ENCODE measurements around the gene NATD1.

The NATD1 gene

DNA sequence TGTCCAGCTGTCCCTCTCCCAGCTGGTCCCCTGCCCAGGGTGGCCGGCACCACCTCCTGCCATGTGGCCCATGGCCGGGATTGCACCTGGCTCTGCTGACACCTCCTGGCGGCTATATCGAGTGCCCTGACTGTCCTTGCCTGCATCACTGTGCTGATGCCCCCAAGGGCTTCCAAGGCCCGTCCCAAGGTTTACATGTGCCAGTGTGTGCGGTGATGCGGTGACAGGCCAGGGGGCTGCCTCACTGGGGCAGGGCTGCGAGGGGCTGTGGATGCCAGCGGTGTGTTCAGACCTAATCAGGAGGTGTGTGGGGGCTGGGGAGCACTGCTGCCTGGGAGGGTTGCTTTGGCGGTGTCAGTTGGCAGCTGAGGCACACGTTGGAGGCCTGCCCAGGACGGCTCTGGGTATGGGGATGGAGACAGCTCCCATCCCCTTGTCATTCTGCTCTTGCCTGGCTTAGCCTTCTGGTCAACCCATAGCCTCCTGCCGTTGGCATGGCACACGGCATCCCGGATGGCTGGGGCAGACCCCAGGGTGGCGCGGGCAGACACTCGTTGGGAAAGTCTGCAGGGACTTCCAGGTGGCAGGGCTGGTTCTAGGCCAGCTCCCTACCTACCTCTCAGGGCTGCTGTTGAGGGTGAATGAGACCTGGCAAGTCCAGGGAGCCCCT lies 36.8 kb upstream of the NATD1 start:
- no peak for DNase-seq

DNA sequence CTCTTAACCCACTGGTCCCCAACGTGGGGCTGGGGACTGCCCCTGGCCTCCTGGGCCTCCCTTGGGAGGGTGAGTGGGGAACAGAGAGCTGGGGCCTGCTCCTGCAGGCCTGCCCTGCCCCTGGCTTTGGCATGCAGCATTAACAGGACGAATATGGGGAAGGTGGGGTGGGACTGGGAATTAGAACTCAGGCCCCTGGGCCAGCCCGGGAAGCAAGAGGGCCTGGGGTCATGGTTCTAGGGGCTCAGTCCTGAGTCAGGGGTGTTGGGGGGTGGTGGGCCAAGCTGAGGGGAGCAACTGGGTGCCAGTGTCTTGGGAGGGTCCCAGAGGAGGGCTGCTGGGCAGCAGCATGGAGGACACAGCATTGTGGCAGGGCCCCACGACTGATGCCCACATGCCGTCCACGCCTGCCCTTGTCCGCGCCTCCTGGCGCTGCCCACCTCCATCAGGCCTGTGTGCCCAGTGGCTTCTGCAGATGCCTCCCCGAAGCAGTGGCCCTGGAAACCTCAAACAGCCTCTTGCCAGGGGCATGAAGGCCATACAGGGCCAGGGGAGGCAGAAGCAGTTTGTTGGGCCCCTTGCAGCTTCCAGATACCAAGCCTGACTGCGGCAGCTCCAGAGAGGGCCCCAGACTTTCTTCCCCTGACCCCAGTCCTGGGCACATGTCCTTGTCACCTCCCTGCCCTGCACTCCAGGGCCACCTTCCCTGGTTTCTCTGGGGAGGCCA lies 36.1 kb upstream of the NATD1 start:
- no peak for DNase-seq

DNA sequence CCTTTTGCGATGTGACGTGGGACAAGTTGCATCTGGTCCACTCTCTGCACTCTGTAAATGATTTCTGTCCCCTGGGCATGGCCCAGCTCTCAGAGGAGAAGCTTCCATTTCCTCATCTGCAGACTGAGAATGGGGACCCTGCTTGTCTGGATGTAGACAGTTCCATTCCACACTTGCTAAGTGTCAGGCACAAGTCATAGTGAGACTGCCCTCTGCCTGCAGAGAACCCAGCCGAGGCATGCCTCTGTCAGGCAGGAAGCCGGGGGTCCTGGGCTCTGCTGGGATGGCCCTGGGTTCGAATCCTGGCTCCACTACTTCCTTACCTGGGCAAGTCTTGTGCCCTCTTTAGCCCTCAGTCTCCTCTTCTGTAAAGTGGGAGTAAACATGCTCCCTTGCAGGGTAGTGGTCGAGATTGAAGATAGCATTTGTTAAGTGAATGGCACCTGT lies 35.4 kb upstream of the NATD1 start:
- DNase-seq, result no peak

DNA sequence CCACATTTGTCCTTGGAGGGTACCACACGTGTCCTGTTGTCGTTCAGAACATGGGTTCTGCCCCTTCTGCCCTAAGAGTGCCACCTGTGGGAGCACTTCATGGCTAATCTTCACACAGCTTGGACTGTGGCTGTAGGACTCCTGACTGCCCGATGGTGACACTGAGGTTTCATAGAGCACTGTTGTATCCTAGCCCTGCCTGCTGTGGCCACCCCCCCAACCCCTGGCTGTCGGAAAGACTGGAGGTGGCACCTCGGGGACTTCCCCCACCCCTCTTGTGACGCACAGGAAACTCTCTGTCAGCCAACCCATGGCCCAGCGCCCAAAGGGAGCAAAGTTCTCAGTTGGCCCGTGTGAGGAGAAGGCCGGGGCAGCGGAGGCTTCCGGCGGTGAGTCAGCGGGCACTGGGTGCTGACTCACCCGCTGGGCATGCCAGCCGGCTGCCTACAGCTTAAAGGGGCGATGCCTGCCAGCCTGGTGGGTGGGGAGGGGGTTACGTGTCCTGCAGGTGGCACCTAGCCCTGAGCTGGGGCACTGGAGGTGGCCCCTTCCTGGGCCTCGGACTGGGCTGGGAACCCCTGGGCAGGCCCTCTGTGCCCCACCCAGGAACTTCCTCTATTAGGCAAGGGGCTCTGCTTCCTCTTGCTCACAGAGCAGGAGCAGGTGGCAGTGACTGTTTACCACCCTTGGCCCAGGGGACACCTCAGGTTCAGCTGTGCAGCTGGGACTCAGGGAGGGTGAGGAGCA lies 34.7 kb upstream of the NATD1 start:
- DNase-seq, result no peak

DNA sequence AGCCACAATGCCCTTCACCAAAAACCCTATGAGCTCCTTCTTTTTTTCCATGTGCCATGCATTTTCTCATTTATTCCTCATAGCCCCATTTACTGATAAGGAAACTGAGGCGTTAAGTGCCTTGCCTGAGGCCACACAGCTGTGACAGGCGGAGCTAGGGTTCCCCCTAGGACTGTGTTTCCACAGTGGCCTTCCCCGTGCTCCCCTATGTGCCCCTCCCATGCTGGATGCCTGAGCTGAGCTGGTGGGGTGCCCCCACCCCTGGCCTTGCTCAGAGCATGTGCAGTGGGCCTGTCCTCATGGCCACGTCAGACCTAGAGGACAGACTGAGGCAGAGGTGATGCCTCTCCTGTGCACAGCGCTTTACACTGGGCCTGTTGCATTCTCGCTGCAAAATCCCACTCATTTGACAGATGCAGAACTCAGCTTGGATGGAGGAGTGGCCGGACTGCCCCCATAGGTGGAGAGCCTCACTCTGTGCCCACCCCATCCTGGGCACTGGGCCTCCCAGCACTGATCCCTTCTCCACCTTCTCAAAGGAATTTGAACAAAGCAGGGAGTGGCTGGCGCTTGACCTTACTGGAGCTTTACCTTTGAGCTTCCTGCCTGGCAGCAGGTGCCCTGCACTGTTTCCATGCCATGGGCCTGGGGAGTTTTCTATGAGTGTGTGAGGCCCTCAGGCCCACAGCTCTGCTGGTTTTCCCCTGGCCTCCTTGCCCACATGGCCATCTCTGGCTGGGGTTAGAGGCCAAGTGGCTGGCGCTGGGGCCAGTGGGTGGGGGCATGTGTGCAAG lies 33.9 kb upstream of the NATD1 start:
- no peak for DNase-seq

DNA sequence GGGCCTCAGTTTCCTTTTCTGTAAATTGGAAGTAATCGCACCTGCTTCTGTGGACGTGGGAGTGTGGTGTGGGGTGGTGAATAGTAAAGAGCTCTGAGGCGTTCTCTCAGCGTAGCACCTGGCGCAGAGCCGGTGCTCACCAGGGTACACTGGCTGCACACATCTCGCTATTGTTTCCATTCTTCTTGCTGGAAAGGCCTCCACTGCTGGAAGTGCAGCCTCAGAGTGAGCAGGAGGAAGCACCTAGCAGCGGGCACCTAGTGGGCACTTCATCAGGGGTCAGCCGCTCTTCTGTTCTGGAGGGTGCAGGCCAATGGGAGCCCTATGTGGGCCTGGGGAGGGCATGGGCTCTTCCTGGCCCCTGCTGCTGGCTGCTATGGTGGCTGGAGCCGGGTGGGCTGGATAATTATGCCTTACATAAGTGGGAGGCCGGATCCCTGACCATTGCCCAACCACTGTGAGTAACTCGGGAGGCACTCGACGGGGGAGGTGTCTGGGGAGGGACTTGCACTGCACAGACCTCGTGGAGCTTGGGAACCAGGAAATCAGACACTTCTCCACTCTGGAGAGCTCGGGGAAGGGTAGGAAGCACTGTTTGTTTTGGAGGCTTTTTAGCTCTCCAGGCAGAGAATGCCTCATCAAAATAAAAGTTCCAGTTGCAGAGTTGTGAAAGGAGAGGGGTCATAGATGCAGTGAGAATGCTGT lies 33.0 kb upstream of the NATD1 start:
- DNase-seq, result peak; percentile 53

DNA sequence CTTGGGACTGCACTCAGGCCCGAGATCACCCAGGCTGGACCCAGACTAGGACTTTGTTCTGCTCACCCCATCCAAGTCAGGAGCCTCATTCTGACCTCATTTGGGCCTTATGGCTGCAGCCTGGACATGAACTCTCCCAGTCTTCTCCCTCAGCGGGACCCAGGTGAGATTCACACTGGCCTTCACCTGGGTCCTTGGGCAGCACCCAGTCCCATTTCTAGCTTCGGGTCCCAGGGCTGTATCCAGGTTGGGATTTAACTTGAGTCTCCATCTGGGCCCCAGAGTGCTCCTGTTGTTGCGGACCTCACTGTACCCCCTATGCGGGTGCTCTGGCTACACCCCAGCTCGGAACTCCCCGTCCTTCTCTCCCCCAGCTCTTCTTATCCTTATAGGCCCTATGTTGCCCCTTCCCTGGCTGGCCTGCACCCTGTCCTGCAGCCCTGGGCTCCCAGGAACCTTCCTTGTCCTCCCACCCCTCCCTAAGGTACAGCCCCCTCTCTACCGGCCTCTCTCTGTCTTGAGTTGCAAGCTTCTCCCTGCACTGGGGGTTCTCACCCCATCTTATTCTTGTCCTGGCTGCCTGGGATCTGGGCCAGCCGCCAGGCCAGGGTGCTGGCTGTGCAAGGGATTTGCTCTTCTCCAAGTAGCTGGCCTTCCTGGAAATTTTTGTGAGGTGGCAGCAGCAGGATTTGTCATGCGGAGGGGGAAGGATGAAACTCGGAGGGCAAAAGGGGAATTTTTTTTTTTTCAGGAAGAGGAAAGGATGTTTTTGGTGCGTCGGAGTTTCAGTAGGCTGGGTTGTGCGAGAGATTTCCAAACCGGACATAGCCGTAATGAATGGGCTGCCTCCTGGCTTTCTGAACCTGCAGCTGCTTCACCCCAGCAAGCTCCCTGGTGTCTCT lies 32.2 kb upstream of the NATD1 start:
- DNase-seq, result no peak

DNA sequence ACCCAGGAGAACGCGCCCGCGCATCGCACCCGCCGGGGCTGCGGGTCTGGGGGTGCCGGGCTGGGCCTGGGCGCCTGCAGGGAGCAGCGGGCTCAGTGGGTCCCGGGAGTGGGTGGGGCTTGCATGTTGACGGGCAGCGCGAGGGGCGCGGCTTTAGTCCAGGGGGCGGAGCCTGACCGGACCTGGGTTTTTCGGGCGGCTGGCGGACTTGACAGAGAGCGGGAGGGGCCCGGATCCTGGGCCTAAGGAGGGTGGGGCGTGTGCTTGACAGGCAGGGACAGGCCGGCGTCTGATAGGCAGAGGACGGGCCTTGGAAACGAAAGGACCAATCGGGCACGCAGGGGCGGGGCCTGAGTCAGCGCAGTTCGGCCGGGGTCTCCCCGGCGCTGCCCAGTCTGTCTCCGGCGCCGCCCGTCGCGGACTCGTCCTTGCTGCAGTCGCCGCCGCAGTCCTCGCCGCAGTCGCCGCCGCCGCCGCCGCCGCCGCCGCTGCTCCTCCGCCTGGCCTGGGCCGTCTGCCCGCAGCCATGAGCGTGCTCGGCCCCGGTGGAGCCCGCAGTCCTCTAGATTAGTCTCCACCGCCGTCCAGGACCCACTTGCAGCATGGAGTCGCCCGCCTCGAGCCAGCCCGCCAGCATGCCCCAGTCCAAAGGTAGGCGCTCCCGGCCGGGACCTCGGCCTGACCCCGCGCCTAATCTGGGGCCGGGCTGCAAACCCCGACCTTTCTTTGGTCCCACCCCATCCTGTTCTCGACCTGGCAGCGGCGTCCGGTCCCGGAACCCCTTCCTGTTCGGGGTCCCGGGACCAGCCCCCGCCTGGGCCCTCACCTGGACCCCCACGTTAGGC lies 31.3 kb upstream of the NATD1 start, which contains the start of gene MAP2K3:
Gene MAP2K3, plus strand, starts transcription at position 393 of the 845 bp plus-strand sequence. Its CDS starts 210 bp downstream, at position 603.
- DNase-seq, result peak; percentile 100

DNA sequence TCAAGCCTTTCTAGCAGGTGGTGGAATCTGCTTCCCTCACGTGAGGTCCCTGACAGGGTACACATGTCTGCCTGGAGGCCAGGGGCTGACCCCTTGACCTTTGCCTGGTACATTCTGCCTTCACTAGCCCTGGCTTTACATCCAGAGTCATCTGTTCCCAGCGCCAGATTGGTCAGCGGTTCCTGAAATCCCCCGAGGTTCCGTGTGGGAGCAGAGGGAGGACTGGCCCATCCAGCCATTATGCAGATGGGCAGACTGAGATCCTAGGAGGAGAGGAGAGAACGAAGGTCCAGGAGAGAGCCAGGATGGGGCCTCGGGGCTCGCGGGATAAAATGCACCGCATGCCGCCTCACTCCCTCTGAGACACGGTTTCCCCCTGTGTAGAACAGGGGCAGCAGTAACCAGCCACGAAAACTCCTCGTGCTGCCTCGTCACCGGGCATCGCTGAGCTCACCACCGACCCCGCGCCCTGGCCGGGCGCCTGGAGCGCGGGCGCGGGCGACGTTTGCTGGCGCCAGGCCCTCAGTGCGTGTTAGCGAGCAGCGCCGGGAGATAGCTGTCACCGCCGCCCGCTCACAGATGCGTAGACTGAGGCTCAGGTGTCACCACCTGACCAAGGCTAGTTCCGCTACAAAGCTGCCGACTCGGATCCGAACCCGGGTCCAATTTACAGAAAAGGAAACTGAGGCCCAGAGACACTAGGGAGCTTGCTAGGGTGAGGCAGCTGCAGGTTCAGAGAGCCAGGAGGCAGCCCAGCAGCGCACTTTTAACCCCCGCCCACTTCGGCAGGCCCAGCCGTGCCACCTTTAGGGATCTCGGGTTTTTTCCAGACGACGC lies 30.5 kb upstream of the NATD1 start:
- peak; percentile 22 for DNase-seq

DNA sequence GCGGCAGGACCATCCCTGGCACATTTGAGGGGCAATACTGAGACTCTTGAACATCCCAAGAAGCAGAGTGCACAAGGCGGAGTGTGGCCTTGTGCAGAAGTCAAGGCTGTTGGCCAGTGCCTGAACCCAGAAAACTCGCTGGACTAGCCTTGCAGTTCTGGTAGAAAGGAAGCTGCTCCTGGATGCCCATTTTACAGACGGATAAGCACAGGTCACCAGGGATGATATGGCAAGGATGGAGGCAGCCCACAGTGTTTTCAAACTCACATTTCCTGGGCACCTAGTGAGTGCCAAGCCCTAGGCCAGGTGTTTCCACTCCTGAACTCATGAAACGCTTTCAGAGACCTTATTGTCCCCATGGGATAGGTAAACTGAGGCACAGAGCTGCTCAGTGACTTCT lies 29.6 kb upstream of the NATD1 start:
- no peak for DNase-seq

DNA sequence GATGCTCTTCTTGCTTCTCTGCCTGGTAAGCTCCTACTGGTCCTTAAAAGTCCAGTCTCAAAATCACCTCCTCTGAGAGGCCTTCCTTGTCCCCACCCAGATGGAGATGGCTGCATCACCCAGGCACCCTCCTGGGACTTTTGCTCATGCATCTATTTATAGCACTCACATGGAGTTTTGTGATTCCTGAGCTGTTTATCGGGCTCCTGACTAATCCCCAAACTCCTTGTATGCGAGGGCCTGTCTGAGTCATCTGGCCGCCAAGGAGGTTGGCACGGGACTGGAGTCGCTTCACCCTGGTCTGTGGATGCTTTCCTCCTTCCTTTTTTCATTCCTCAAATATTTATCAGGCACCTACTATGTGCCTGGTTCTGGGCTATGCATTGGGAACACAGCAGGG lies 29.0 kb upstream of the NATD1 start:
- DNase-seq, result no peak

DNA sequence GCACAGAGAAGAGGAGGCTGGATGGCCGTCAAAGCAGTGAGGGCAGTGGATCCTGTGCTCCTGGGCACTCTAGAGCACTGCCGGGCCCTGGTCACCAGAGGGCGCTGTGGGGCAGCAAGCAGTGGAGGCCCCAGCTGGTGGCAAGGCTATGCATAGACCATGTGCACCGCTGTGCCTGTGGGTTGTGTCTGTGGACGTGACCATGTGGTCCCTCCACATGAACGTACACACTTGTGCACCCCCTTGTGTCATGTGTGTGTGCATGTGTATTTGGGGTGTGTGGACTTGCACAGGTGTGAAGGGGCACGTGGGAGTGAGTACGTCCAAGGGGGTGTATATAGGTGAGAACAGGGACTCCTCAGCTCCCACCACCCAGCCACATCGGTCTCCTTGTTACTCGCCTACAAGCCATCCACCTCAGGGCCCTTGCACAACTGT lies 26.9 kb upstream of the NATD1 start:
- peak; percentile 74 for DNase-seq

DNA sequence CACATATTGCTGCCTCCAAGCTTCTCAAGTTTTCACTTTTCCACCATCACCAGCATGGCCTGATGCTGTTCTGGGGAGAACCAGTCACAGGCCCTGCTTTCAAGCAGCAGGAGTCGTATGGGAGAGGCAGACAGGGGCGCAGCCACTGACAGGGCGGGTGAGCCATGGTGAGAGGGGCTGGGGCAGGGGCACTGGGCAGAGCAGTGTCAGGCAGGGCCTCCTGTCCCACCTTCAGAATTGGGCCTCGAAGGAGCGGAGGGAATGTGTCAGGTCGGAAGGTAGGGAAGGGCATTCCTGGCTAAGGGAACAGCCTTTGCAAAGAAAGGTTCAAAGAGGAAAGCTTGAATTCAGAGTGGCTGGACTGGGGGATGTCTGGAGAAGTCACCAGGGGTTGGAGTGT lies 26.4 kb upstream of the NATD1 start:
- DNase-seq, result no peak

DNA sequence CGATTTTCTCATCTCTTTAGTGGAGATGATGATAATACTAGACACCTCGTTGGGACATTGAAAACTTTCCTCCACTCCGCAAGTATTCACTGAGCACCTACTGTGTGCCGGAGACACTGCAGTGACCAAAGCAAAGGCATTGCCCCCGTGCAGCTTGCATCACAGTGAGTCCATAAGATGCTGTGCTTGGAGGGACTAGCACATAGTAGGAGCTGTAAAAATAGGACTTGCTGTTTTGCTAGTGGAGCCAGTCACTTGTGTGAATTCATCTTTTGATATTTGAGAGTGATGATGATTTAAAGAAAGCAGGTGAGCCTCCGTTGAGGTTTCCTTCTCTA lies 26.0 kb upstream of the NATD1 start:
- DNase-seq, result no peak

DNA sequence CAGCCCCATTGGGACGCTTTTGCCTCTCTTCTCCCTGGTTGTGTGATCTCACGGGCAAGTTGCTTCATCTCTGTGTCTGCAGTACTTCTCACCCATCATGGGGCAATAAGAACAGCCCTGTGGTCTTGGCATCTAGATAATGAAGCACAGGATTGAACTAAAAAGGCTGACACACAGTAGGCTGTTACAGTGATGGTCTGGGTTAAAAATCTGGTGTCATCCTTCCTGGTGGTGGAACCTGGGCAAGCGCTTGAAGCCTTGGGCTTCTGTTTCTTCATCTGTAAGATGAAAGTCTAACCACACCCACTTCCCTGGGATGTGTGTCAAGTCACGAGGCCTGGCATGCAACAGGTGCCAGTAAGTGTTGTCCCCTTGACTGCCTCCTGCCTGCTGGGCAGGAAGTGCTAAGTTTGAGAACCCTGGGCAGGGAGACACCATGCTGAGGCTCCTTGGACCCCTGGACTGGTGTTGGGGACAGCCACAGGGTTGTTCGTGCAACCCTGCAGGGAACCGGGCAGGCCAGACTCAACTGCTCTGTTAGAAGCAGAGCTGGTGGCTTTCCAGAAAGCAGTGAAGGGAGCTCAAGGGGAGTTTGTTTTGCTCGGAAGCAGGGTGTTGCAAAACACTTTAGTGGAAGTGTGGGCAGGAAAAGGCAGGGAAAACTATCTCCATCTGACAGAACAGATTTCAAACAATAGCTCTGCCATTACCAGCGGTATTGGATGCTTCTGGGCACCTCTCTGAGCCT lies 25.4 kb upstream of the NATD1 start:
- no peak for DNase-seq

DNA sequence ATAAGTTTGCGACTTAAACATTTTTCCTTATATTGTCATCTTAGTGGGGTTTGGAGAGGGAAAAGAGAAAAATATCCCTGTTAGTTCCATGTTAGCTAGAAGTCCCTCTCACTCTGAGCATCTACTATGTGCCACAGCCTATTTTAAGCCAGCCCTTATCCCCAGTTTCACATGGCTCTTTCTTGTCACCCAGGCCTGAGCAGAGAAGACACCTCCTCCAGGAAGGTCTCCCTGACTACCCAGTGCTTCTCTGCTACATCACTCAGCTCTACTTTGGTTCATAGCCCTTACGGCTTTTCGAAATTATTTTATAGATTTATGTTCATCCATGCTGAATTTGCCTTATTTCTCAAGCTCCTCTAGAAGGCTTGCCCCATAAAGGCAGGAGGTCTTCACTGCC lies 24.1 kb upstream of the NATD1 start:
- DNase-seq, result no peak

DNA sequence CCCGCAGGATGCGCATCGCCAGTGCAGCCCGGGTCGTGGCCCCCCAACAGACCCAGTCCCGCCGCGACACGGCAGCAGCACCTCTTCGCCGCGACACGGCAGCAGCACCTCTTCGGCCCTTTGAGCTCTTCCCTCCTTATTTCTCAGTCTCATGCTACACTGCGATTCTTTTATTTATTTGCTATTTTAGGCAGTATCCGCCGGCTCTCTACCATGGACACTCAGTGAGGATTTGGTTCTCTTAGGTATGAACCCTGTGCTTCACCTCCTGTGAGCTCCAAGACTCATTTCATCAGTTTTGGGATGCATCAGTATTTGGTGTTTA lies 23.0 kb upstream of the NATD1 start:
- DNase-seq, result no peak

DNA sequence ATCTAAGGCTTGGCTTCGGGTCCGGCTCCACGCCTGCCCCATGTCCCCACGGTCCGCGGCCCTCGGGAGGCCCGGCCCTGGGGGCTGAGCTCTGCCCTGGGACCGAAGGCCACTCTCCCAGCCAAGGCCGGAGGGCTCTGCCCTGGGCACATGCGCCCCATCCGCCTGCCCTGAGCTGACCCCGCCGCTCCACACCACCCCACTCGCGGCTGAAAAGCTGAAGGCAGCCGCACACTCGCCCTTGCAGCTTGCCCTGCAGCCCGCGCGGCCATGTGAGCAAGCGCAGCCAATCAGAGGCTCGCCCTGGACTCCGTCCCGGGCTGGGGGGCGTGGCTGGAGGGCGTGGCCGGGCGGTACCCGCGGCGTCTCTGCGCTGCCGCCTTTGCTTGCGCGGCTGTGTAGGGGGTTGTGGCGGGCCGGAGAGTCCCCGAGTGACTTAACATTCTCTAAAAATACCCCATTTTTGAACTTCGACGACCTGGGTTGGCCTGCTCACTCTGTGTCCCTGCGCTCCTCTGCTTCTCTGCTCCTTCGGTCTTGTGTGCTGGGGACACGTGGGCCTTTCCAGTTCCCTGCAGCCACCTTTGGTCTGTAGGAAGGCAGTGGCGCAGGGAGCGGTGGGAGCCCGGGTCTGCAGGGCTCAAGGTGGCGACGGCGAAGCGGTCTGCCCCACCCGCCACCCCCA lies 22.5 kb upstream of the NATD1 start:
- peak; percentile 85 for DNase-seq
